ENCODE results near the gene CFAP410. TPM values are rescaled to one million over a fixed set of nuclear protein-coding genes. Genes with fewer than 3 reads are reported as not detected.

The CFAP410 gene
- total and polyA plus RNA-seq, 2 donors (not counting 1 experiment from before 2014, with no cell fraction given): 69.2 to 98.8 TPM

DNA sequence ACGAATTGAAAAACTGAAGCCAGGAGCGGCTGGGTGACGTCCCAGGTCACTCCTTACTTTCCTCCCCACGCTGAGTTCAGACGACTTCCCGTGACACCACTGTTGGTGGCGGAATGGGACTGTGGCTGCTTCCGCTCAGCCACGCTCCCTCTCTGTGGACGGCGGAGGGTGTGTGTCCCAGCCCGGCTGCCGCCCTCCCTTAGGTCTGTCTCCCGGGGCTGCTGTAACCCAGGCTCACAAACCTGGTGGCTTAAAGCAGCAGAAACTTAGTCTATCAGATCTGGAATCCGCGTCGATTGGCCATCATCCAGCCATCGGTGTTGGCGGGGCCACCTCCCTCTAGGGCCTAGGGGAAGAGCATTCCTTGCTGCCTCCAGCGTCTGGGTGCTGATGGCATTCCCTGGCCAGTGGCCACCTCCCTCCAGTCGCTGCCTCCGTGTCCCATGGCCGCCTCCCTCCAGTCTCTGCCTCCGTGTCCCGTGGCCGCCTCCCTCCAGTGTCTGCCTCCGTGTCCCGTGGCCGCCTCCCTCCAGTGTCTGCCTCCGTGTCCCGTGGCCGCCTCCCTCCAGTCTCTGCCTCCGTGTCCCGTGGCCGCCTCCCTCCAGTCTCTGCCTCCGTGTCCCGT lies 31.7 kb upstream of the CFAP410 start:
- no peak overlapping the region for H3K27ac Mint-ChIP-seq
- Histone ChIP-seq H3K4me3 (ENCODE audit: control extremely low read depth in 1 of 5, extremely low read depth in 1 of 5, insufficient read depth in 1 of 5, low read depth in 2 of 5, low read length in 4 of 5) (no peak overlapping the region), H3K27me3 (replicated peaks in 1 of 4; ENCODE audit: control extremely low read depth in 1 of 4, control insufficient read depth in 3 of 4, insufficient read depth in 4 of 4, low read length in 3 of 4) (no peaks in the 10 kb centered on the region), H3K36me3 (replicated peaks in 1 of 2; ENCODE audit: control extremely low read depth in 1 of 2, control insufficient read depth in 1 of 2, extremely low read depth in 1 of 2, insufficient read depth in 2 of 2, low read length in 1 of 2) (peaks cover 0 to 1% of the 10 kb centered on the region in 2 experiments), H3K4me2 (replicated peaks; ENCODE audit: low read depth, low read length, poor library complexity, severe bottlenecking) (no peak overlapping the region), H3K4me1 (ENCODE audit: control insufficient read depth in 2 of 2, insufficient read depth in 2 of 2, low read length in 2 of 2) (peaks cover 10 to 16% of the 10 kb centered on the region in 2 donors), H2AFZ (ENCODE audit: insufficient read depth, low read depth, low read length, poor library complexity, severe bottlenecking) (no peak overlapping the region), H3K27ac (ENCODE audit: low read length in 2 of 2) (no peak overlapping the region), H3K9me3 (ENCODE audit: control extremely low read depth in 1 of 3, control insufficient read depth in 2 of 3, insufficient read depth in 1 of 3, low read length in 2 of 3) (peaks cover 0 to 28% (median 4%) of the 10 kb centered on the region in 3 donors), H3K79me2 (ENCODE audit: control insufficient read depth, insufficient read depth, low read length) (peaks cover 4% of the 10 kb centered on the region), H3K9ac (ENCODE audit: low read length) (no peak overlapping the region), H4K20me1 (ENCODE audit: control insufficient read depth, insufficient read depth, low read length, poor library complexity, severe bottlenecking) (no peaks in the 10 kb centered on the region)
- 97% methylated on average over 24 of the region's 37 CpGs for whole genome bisulfite sequencing (ENCODE audit: insufficient coverage)
- ChIA-PET POLR2A (no interaction called here), CTCF (no interaction called here)
- ATAC-seq (ENCODE audit: low read depth): no peak
- H3K4me3 Mint-ChIP-seq: no peak overlapping the region
- H3K9me3 Mint-ChIP-seq (ENCODE audit: insufficient read depth): no peaks in the 10 kb centered on the region
- TF ChIP-seq, protein P1, sequence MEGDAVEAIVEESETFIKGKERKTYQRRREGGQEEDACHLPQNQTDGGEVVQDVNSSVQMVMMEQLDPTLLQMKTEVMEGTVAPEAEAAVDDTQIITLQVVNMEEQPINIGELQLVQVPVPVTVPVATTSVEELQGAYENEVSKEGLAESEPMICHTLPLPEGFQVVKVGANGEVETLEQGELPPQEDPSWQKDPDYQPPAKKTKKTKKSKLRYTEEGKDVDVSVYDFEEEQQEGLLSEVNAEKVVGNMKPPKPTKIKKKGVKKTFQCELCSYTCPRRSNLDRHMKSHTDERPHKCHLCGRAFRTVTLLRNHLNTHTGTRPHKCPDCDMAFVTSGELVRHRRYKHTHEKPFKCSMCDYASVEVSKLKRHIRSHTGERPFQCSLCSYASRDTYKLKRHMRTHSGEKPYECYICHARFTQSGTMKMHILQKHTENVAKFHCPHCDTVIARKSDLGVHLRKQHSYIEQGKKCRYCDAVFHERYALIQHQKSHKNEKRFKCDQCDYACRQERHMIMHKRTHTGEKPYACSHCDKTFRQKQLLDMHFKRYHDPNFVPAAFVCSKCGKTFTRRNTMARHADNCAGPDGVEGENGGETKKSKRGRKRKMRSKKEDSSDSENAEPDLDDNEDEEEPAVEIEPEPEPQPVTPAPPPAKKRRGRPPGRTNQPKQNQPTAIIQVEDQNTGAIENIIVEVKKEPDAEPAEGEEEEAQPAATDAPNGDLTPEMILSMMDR (IDR thresholded peaks at IDR 0.05): no peak
- TF ChIP-seq EZH2 (IDR thresholded peaks at IDR 0.05; ENCODE audit: borderline replicate concordance, insufficient read depth, low read depth, low read length, poor library complexity, severe bottlenecking): no peak
- H3K4me1 Mint-ChIP-seq: peaks cover 12% of the 10 kb centered on the region
- intact Hi-C loops (cut with micrococcal nuclease): no loop called here
- DNase-seq: no peak
- H3K27me3 Mint-ChIP-seq: no peaks in the 10 kb centered on the region

DNA sequence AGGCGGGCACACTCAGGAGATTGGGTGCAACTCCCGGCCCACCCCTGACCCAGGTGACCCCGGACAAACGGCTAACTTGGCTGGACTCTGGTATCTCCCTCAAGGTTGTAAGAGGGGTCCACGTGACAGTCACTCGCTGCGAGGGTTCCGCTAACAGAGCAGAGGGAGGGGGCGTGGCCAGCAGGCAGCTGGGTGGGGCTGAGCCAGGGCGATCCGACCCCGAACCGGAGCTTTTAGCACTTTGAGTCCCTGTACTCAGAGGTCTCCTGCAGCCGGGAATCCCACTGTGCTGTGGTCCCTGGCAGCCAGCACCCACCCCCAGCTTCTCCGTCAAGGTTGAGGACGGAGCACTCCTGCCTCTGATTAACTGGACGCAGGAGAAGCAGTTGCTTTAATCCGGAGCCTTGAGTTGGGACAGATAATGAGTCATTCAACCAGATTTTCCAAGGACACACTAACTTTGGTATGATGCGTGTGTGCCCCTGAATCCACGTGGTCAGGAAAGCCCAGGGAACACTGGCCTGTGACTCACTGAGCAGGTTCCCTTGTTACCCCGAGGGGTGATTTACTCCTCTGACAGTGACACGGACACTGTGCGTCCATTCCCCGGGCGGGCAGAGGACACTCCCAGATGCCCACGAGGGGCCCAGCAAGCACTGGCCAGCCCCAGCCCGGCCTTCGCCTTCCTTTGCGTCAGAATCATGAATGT lies 31.0 kb upstream of the CFAP410 start:
- Histone ChIP-seq H3K9me3 (ENCODE audit: control extremely low read depth in 1 of 3, control insufficient read depth in 2 of 3, insufficient read depth in 1 of 3, low read length in 2 of 3) (peaks cover 0 to 21% (median 2%) of the 10 kb centered on the region in 3 donors), H3K79me2 (ENCODE audit: control insufficient read depth, insufficient read depth, low read length) (peaks cover 6% of the 10 kb centered on the region), H2AFZ (ENCODE audit: insufficient read depth, low read depth, low read length, poor library complexity, severe bottlenecking) (no peak overlapping the region), H3K4me3 (ENCODE audit: control extremely low read depth in 1 of 5, extremely low read depth in 1 of 5, insufficient read depth in 1 of 5, low read depth in 2 of 5, low read length in 4 of 5) (no peak overlapping the region), H3K4me2 (replicated peaks; ENCODE audit: low read depth, low read length, poor library complexity, severe bottlenecking) (peak overlapping the region; percentile 19), H3K36me3 (replicated peaks in 1 of 2; ENCODE audit: control extremely low read depth in 1 of 2, control insufficient read depth in 1 of 2, extremely low read depth in 1 of 2, insufficient read depth in 2 of 2, low read length in 1 of 2) (peaks cover 1 to 3% of the 10 kb centered on the region in 2 experiments), H4K20me1 (ENCODE audit: control insufficient read depth, insufficient read depth, low read length, poor library complexity, severe bottlenecking) (no peaks in the 10 kb centered on the region), H3K27me3 (replicated peaks in 1 of 4; ENCODE audit: control extremely low read depth in 1 of 4, control insufficient read depth in 3 of 4, insufficient read depth in 4 of 4, low read length in 3 of 4) (no peaks in the 10 kb centered on the region), H3K27ac (ENCODE audit: low read length in 2 of 2) (no peak overlapping the region), H3K4me1 (ENCODE audit: control insufficient read depth in 2 of 2, insufficient read depth in 2 of 2, low read length in 2 of 2) (peaks cover 3 to 9% of the 10 kb centered on the region in 2 donors), H3K9ac (ENCODE audit: low read length) (no peak overlapping the region)
- ATAC-seq (ENCODE audit: low read depth) (no peak), DNase-seq (no peak)
- ChIA-PET CTCF (no interaction called here), POLR2A (no interaction called here)
- intact Hi-C loops (cut with micrococcal nuclease): no loop called here
- no peaks in the 10 kb centered on the region for H3K27me3 Mint-ChIP-seq
- H3K4me3 Mint-ChIP-seq: no peak overlapping the region
- TF ChIP-seq, protein P1 (IDR thresholded peaks at IDR 0.05): no peak
- TF ChIP-seq EZH2 (IDR thresholded peaks at IDR 0.05; ENCODE audit: borderline replicate concordance, insufficient read depth, low read depth, low read length, poor library complexity, severe bottlenecking): no peak
- WGBS (ENCODE audit: insufficient coverage): 82% methylated on average over 29 of the region's 29 CpGs
- H3K9me3 Mint-ChIP-seq (ENCODE audit: insufficient read depth): no peaks in the 10 kb centered on the region
- H3K27ac Mint-ChIP-seq: no peak overlapping the region
- H3K4me1 Mint-ChIP-seq: peaks cover 5% of the 10 kb centered on the region

Measured in B cell (primary cell).